GM23338 (cell line): Measurements from ENCODE around the gene COL16A1.

Experiments
- CREB1 ChIP-seq: fragments of 250-450 bp; sonication (Bioruptor Pico); IDR thresholded peaks from 2 replicates; pipeline ENCODE4 v1.5.0; 2020; ENCODE audit warnings: low read depth, mild to moderate bottlenecking, moderate library complexity
- EZH2 ChIP-seq: fragments of 200-600 bp; sonication (generic); IDR thresholded peaks from one replicate; pipeline ENCODE4 v1.8.0; 2017; ENCODE audit warnings: antibody characterized with exemption, mild to moderate bottlenecking, low read depth; ENCODE audit not compliant: unreplicated experiment
- EZH2phosphoT487 ChIP-seq: fragments of 200-600 bp; sonication (generic); IDR thresholded peaks from one replicate; pipeline ENCODE4 v1.8.1; 2018; ENCODE audit warnings: antibody characterized with exemption; ENCODE audit not compliant: unreplicated experiment
- NANOG ChIP-seq: IDR thresholded peaks from 2 replicates; pipeline ENCODE4 v1.6.1; 2016; ENCODE audit warnings: antibody characterized with exemption, borderline replicate concordance
- POLR2AphosphoS5 ChIP-seq: IDR thresholded peaks from 2 replicates; pipeline ENCODE4 v1.6.1; 2016; ENCODE audit warnings: antibody characterized with exemption, low read depth
- STAT1 ChIP-seq: IDR thresholded peaks from one replicate; pipeline ENCODE4 v1.6.1; 2016; ENCODE audit warnings: antibody characterized with exemption; ENCODE audit not compliant: unreplicated experiment
- ZNF331 ChIP-seq: fragments of 250-450 bp; sonication (Bioruptor Pico); IDR thresholded peaks from 2 replicates; pipeline ENCODE4 v1.5.0; 2020; ENCODE audit warnings: low read depth, mild to moderate bottlenecking, moderate library complexity
- ZNF462 ChIP-seq: fragments of 250-450 bp; sonication (Bioruptor Pico); IDR thresholded peaks from 2 replicates; pipeline ENCODE4 v1.5.0; 2020; ENCODE audit warnings: mild to moderate bottlenecking, moderate library complexity
- TF ChIP-seq, protein P1 (sequence below), 2 experiments: fragments of 200-600 bp in 1 of 2; sonication (generic) in 1 of 2; conservative IDR thresholded peaks; 2 replicates each; pipeline versions ENCODE4 v1.5.1 to v1.6.1; 2016 to 2017; ENCODE audit warnings: antibody characterized with exemption in 2 of 2, low read depth in 2 of 2, mild to moderate bottlenecking in 2 of 2, moderate library complexity in 1 of 2
- TF ChIP-seq, protein P2 (sequence below): IDR thresholded peaks from one replicate; pipeline ENCODE4 v1.6.1; 2018; ENCODE audit warnings: antibody characterized with exemption; ENCODE audit not compliant: unreplicated experiment

DNA sequence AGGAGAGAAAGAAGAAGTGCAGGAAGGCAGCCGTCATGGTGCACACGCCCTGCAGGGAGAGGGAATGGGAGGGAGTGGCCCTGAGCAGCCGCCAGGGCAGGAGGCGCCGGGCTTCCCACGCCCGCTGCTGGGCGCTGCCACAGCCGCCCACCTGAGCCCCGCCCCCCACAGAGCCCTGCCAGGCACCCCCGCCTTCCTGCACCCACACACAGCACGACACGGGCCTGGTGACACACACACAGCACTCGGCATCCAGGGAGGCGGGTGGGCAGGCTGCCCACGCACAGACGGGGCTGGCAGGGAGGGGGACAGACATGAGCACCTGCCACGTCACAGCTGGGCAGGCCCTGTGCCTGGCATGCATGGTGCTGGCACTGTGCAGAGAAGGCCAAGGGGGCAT lies 32.9 kb upstream of the COL16A1 start:
- TF ChIP-seq, protein P1, sequence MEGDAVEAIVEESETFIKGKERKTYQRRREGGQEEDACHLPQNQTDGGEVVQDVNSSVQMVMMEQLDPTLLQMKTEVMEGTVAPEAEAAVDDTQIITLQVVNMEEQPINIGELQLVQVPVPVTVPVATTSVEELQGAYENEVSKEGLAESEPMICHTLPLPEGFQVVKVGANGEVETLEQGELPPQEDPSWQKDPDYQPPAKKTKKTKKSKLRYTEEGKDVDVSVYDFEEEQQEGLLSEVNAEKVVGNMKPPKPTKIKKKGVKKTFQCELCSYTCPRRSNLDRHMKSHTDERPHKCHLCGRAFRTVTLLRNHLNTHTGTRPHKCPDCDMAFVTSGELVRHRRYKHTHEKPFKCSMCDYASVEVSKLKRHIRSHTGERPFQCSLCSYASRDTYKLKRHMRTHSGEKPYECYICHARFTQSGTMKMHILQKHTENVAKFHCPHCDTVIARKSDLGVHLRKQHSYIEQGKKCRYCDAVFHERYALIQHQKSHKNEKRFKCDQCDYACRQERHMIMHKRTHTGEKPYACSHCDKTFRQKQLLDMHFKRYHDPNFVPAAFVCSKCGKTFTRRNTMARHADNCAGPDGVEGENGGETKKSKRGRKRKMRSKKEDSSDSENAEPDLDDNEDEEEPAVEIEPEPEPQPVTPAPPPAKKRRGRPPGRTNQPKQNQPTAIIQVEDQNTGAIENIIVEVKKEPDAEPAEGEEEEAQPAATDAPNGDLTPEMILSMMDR (conservative IDR thresholded peaks at IDR 0.05; ENCODE audit: low read depth in 2 of 2): no peak
- no peak for TF ChIP-seq POLR2AphosphoS5
- TF ChIP-seq EZH2: no peak
- TF ChIP-seq, protein P2, sequence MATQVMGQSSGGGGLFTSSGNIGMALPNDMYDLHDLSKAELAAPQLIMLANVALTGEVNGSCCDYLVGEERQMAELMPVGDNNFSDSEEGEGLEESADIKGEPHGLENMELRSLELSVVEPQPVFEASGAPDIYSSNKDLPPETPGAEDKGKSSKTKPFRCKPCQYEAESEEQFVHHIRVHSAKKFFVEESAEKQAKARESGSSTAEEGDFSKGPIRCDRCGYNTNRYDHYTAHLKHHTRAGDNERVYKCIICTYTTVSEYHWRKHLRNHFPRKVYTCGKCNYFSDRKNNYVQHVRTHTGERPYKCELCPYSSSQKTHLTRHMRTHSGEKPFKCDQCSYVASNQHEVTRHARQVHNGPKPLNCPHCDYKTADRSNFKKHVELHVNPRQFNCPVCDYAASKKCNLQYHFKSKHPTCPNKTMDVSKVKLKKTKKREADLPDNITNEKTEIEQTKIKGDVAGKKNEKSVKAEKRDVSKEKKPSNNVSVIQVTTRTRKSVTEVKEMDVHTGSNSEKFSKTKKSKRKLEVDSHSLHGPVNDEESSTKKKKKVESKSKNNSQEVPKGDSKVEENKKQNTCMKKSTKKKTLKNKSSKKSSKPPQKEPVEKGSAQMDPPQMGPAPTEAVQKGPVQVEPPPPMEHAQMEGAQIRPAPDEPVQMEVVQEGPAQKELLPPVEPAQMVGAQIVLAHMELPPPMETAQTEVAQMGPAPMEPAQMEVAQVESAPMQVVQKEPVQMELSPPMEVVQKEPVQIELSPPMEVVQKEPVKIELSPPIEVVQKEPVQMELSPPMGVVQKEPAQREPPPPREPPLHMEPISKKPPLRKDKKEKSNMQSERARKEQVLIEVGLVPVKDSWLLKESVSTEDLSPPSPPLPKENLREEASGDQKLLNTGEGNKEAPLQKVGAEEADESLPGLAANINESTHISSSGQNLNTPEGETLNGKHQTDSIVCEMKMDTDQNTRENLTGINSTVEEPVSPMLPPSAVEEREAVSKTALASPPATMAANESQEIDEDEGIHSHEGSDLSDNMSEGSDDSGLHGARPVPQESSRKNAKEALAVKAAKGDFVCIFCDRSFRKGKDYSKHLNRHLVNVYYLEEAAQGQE: no peak
- TF ChIP-seq EZH2phosphoT487: no peak
- TF ChIP-seq ZNF331: no peak
- no peak for TF ChIP-seq ZNF462 (CRISPR knock-in tag)
- no peak for TF ChIP-seq CREB1
- no peak for TF ChIP-seq STAT1
- no peak for TF ChIP-seq NANOG
